HepG2 (cell line): ENCODE measurements around the gene POLRMT. TPM values are rescaled to one million over a fixed set of nuclear protein-coding genes. Genes with fewer than 3 reads are reported as not detected.

Source experiments
- ARNT2 ChIP-seq: sonication (generic); formaldehyde crosslinking; IDR thresholded peaks from 2 replicates; pipeline ENCODE4 v1.8.0; 2022; ENCODE audit warnings: mild to moderate bottlenecking, low read depth, missing genetic modification reagents, moderate library complexity
- EP300 ChIP-seq, 3 experiments: sonication (generic) in 1 of 3; formaldehyde crosslinking in 1 of 3; IDR thresholded peaks; 2 replicates each; pipeline versions ENCODE4 v1.5.1 to v1.6.1; 2011 to 2020; ENCODE audit warnings: low read depth in 2 of 3, low read length in 2 of 3, borderline replicate concordance in 1 of 3, improper control_type of control experiment in 1 of 3, mild to moderate bottlenecking in 1 of 3, missing genetic modification reagents in 1 of 3, moderate library complexity in 1 of 3
- HNRNPLL ChIP-seq: fragments of 200-400 bp; formaldehyde crosslinking; IDR thresholded peaks from 2 replicates; pipeline ENCODE4 v1.6.1; 2017; ENCODE audit warnings: mild to moderate bottlenecking, low read depth, low read length; ENCODE audit not compliant: poor library complexity, severe bottlenecking
- MTF2 ChIP-seq: sonication (generic); formaldehyde crosslinking; IDR thresholded peaks from 2 replicates; pipeline ENCODE4 v1.5.0; 2020; ENCODE audit warnings: missing genetic modification reagents, borderline replicate concordance
- MXD4 ChIP-seq: IDR thresholded peaks from 2 replicates; pipeline ENCODE4 v1.6.1; 2016; ENCODE audit warnings: mild to moderate bottlenecking, missing biosample characterization, missing genetic modification reagents
- MXI1 ChIP-seq: IDR thresholded peaks from 3 replicates; pipeline ENCODE4 v1.6.1; 2012; ENCODE audit warnings: low read depth, low read length, inconsistent platforms, borderline replicate concordance
- MYC ChIP-seq: sonication (generic); formaldehyde crosslinking; IDR thresholded peaks from 2 replicates; pipeline ENCODE4 v1.9.0; 2021; ENCODE audit warnings: missing genetic modification reagents, borderline replicate concordance
- NR2F6 ChIP-seq, 2 experiments: IDR thresholded peaks; 2 replicates each; pipeline ENCODE4 v1.6.1; 2016; ENCODE audit warnings: antibody characterized with exemption in 1 of 2, mild to moderate bottlenecking in 1 of 2
- PPARG ChIP-seq: conservative IDR thresholded peaks from 2 replicates; pipeline ENCODE4 v1.6.1; 2016; ENCODE audit warnings: missing biosample characterization, missing genetic modification reagents
- RAD21 ChIP-seq: fragments of 450-650 bp; formaldehyde crosslinking; IDR thresholded peaks from 2 replicates; pipeline ENCODE4 v1.5.0; 2020; ENCODE audit warnings: mild to moderate bottlenecking
- SP4 ChIP-seq: sonication (generic); formaldehyde crosslinking; IDR thresholded peaks from 2 replicates; pipeline ENCODE4 v1.8.1; 2023; ENCODE audit warnings: mild to moderate bottlenecking, missing genetic modification reagents
- SP5 ChIP-seq: IDR thresholded peaks from 2 replicates; pipeline ENCODE4 v1.6.1; 2016; ENCODE audit warnings: low read depth, borderline replicate concordance
- STAG1 ChIP-seq: sonication (generic); formaldehyde crosslinking; IDR thresholded peaks from 2 replicates; pipeline ENCODE4 v1.4.0; 2020; ENCODE audit warnings: missing genetic modification reagents
- TBX2 ChIP-seq: sonication (generic); formaldehyde crosslinking; IDR thresholded peaks from 2 replicates; pipeline ENCODE4 v1.5.0; 2020; ENCODE audit warnings: missing genetic modification reagents, mild to moderate bottlenecking, borderline replicate concordance
- UBTF ChIP-seq: sonication (generic); formaldehyde crosslinking; IDR thresholded peaks from 2 replicates; pipeline ENCODE4 v1.4.0; 2020; ENCODE audit warnings: mild to moderate bottlenecking, missing genetic modification reagents
- ZBTB33 ChIP-seq: sonication (generic); formaldehyde crosslinking; IDR thresholded peaks from 2 replicates; pipeline ENCODE4 v1.4.0; 2020; ENCODE audit warnings: missing genetic modification reagents
- ZNF207 ChIP-seq: fragments of 450-650 bp; IDR thresholded peaks from 2 replicates; pipeline ENCODE4 v1.6.1; 2016; ENCODE audit warnings: antibody characterized with exemption, borderline replicate concordance
- ZNF430 ChIP-seq: sonication (generic); formaldehyde crosslinking; IDR thresholded peaks from 2 replicates; pipeline ENCODE4 v1.9.0; 2021; ENCODE audit warnings: mild to moderate bottlenecking, missing genetic modification reagents
- ZNF580 ChIP-seq: IDR thresholded peaks from 2 replicates; pipeline ENCODE4 v1.6.1; 2016; ENCODE audit warnings: low read depth, borderline replicate concordance
- polyA plus RNA-seq, 8 experiments: library from polyadenylated mRNA; depleted of rRNA in 3 of 8; stranded (reverse) in 7 of 8; unstranded in 1 of 8; fragments of >200 nt; fragmentation: Illumina TruSeq in 4 of 8; extraction: Trizol in 4 of 8; gene quantifications; 2 replicates each; pipeline versions ENCODE4 v1.2.1 to v1.2.3, GENCODE V29; 2011 to 2016; ENCODE audit warnings: low read depth in 4 of 8, missing spikeins in 1 of 8, mixed read lengths in 1 of 8; ENCODE audit not compliant: insufficient read depth in 1 of 8
- total RNA-seq, 5 experiments: library from RNA; depleted of rRNA; stranded (reverse); fragments of >200 nt; fragmentation: Illumina TruSeq; extraction: Trizol; gene quantifications; 2 replicates each; pipeline ENCODE4 v1.2.3, GENCODE V29; 2016; ENCODE audit warnings: low read depth in 1 of 5
- TF ChIP-seq, protein P1 (sequence below): sonication (generic); formaldehyde crosslinking; IDR thresholded peaks from 2 replicates; pipeline ENCODE4 v1.5.1; 2020; ENCODE audit warnings: mild to moderate bottlenecking, missing genetic modification reagents, moderate library complexity

Gene POLRMT
- total and polyA plus RNA-seq, 2 of the 13 experiments (the other 11 are each of a cell fraction or from before 2014, with no cell fraction given): 78.0 to 101 TPM

DNA sequence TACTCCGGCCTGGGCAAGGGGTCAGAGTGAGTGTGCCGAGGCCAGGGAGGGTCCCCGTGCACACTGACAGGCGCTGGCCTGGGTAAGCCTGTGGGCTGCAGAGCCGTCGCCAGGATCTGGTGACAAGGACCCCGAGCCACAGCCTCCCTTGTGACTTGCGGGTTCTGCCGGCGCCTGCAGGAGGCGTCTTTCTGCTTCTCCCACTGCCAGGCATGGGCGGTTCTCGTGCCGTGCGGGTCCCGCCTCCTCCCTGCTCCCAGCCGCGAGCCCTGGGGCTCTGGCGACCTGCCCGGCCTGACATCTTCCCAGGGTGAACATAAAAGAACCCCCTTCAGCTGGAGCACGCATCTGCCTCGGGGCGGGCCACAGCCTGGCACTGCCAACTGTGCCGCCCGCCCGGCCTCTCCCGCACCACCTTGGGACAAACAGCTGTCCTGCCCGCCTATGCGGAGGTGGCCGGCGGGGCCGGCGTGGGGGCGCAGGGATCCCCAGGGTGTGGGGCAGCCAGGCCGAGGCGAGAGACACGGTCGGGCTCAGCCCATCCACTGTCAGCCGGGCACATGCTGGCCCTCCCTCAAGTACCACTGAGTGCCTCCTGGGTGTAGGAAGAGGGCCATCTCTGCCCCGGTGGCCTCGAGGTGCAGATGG, 45.1 kb downstream of the POLRMT start (continued):
- TF ChIP-seq UBTF (CRISPR knock-in tag) (0 out of 2 replicates have a peak, but pooled peaks have one; percentile 17), ZBTB33 (peak; percentile 7; the same call in 1 of the 2 replicates), ZNF207 (no peak), ZNF580 (CRISPR knock-in tag) (0 out of 2 replicates have a peak, but pooled peaks have one; percentile 25), SP4 (CRISPR knock-in tag) (peak; percentile 49; the same call in 1 of the 2 replicates), NR2F6 (IDR thresholded peaks at IDR 0.05) (no peak), NR2F6 (CRISPR knock-in tag; IDR thresholded peaks at IDR 0.05) (peak; percentile 8; the same call in 1 of the 2 replicates), EP300 (IDR thresholded peaks at IDR 0.05; ENCODE audit: low read depth in 2 of 2, low read length in 2 of 2) (no peak), EP300 (CRISPR knock-in tag; IDR thresholded peaks at IDR 0.05; ENCODE audit: borderline replicate concordance) (0 out of 2 replicates have a peak, but pooled peaks have one; percentile 12), SP5 (peak; percentile 38; the same call in 1 of the 2 replicates), PPARG (CRISPR knock-in tag) (0 out of 2 replicates have a peak, but pooled peaks have one; percentile 14), RAD21 (peak; percentile 33), MXI1 (peak; percentile 62; the same call in 1 of the 3 replicates), STAG1 (CRISPR knock-in tag) (peak; percentile 48), MTF2 (CRISPR knock-in tag) (peak; percentile 58; the same call in 1 of the 2 replicates), MXD4 (CRISPR knock-in tag) (0 out of 2 replicates have a peak, but pooled peaks have one; percentile 48), MYC (CRISPR knock-in tag) (peak; percentile 11; the same call in 1 of the 2 replicates), ZNF430 (no peak), TBX2 (CRISPR knock-in tag) (0 out of 2 replicates have a peak, but pooled peaks have one; percentile 15), ARNT2 (CRISPR knock-in tag) (no peak), HNRNPLL (peak; percentile 29)
- TF ChIP-seq, protein P1, sequence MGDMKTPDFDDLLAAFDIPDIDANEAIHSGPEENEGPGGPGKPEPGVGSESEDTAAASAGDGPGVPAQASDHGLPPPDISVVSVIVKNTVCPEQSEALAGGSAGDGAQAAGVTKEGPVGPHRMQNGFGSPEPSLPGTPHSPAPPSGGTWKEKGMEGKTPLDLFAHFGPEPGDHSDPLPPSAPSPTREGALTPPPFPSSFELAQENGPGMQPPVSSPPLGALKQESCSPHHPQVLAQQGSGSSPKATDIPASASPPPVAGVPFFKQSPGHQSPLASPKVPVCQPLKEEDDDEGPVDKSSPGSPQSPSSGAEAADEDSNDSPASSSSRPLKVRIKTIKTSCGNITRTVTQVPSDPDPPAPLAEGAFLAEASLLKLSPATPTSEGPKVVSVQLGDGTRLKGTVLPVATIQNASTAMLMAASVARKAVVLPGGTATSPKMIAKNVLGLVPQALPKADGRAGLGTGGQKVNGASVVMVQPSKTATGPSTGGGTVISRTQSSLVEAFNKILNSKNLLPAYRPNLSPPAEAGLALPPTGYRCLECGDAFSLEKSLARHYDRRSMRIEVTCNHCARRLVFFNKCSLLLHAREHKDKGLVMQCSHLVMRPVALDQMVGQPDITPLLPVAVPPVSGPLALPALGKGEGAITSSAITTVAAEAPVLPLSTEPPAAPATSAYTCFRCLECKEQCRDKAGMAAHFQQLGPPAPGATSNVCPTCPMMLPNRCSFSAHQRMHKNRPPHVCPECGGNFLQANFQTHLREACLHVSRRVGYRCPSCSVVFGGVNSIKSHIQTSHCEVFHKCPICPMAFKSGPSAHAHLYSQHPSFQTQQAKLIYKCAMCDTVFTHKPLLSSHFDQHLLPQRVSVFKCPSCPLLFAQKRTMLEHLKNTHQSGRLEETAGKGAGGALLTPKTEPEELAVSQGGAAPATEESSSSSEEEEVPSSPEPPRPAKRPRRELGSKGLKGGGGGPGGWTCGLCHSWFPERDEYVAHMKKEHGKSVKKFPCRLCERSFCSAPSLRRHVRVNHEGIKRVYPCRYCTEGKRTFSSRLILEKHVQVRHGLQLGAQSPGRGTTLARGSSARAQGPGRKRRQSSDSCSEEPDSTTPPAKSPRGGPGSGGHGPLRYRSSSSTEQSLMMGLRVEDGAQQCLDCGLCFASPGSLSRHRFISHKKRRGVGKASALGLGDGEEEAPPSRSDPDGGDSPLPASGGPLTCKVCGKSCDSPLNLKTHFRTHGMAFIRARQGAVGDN (CRISPR knock-in tag): peak; percentile 51
